CD4-positive, alpha-beta T cell (primary cell): ENCODE results near the gene ACADSB. TPM values are rescaled to one million over a fixed set of nuclear protein-coding genes. Genes with fewer than 3 reads are reported as not detected.
A peak's percentile ranks its signal among the peaks of the same experiment; 100 is the strongest.

Experiments used
- ATAC-seq: fragments of 200-7000 bp; cut with Tn5 transposase; one replicate; pipeline ENCODE4 v1.10.0; 2022; ENCODE audit warnings: mild to moderate bottlenecking; ENCODE audit not compliant: poor library complexity
- CTCF ChIA-PET: fragments of 350-600 bp; sonication (Branson Sonifier 250); formaldehyde crosslinking; loops from one replicate; lab custom pipeline; 2021; ENCODE audit warnings: antibody characterized with exemption, inconsistent platforms; lab: Charles Lee
- POLR2A ChIA-PET: fragments of 350-600 bp; sonication (Branson Sonifier 250); formaldehyde crosslinking; loops from one replicate; lab custom pipeline; 2021; ENCODE audit warnings: antibody characterized with exemption, inconsistent platforms; lab: Charles Lee
- DNase-seq, 14 experiments: peaks; one replicate each; pipeline ENCODE4 v3.0.0-alpha.2; 2013 to 2020; ENCODE audit warnings: mixed read lengths in 2 of 14
- H3K27ac ChIP-seq, 2 donors: one replicate each; pipeline versions ENCODE4 v1.5.1 to v1.7.0; 2013; ENCODE audit warnings: low read length in 2 of 2, low read depth in 1 of 2, mild to moderate bottlenecking in 1 of 2
- H3K27me3 ChIP-seq, 2 experiments: 1 replicate in 1 of 2; 2 replicates in 1 of 2; pipeline versions ENCODE4 v1.6.1 to v1.7.0; 2013; ENCODE audit warnings: low read length in 2 of 2, control low read depth in 1 of 2, mild to moderate bottlenecking in 1 of 2, moderate library complexity in 1 of 2; ENCODE audit not compliant: insufficient read depth in 2 of 2, control insufficient read depth in 1 of 2
- H3K36me3 ChIP-seq: one replicate; pipeline ENCODE4 v1.6.1; 2013; ENCODE audit warnings: low read length, control low read depth; ENCODE audit not compliant: insufficient read depth
- H3K4me1 ChIP-seq: one replicate; pipeline ENCODE4 v1.6.1; 2013; ENCODE audit warnings: low read length, control low read depth; ENCODE audit not compliant: insufficient read depth
- H3K4me3 ChIP-seq: one replicate; pipeline ENCODE4 v1.5.1; 2013; ENCODE audit warnings: mild to moderate bottlenecking, low read length, moderate library complexity
- H3K9me3 ChIP-seq, 2 experiments: 1 replicate in 1 of 2; 2 replicates in 1 of 2; pipeline versions ENCODE4 v1.6.1 to v1.7.0; 2013; ENCODE audit warnings: low read length in 2 of 2, mild to moderate bottlenecking in 2 of 2, control low read depth in 1 of 2, moderate library complexity in 1 of 2; ENCODE audit not compliant: control insufficient read depth in 1 of 2, insufficient read depth in 1 of 2
- H3K27ac Mint-ChIP-seq: one replicate; pipeline ENCODE4 v1.8.0; 2020; ENCODE audit warnings: mixed read lengths
- H3K27me3 Mint-ChIP-seq: one replicate; pipeline ENCODE4 v1.8.0; 2021; ENCODE audit warnings: mixed read lengths
- H3K36me3 Mint-ChIP-seq: one replicate; pipeline ENCODE4 v1.8.0; 2021; ENCODE audit warnings: low read depth, mixed read lengths
- H3K4me1 Mint-ChIP-seq: one replicate; pipeline ENCODE4 v1.8.0; 2021; ENCODE audit warnings: low read depth, mixed read lengths
- H3K4me3 Mint-ChIP-seq: one replicate; pipeline ENCODE4 v1.8.0; 2020; ENCODE audit warnings: mild to moderate bottlenecking, mixed read lengths
- H3K9me3 Mint-ChIP-seq: one replicate; pipeline ENCODE4 v1.8.0; 2020; ENCODE audit warnings: mixed read lengths
- CTCF ChIP-seq: fragments of 200-600 bp; IDR thresholded peaks from one replicate; pipeline ENCODE4 v1.8.0; 2022; ENCODE audit warnings: antibody characterized with exemption, mild to moderate bottlenecking
- intact Hi-C, 2 experiments: fragments of 100-400 bp; cut with DNase I in 1 of 2; cut with micrococcal nuclease in 1 of 2; formaldehyde crosslinking; loops; one replicate each; pipeline versions ENCODE4 v1.15.1 to v1.9.0; 2023 to 2025; cut with DNase I, micrococcal nuclease
- total RNA-seq, 174 experiments: library from RNA in 2 of 174; stranded (reverse) in 2 of 174; gene quantifications; one replicate each; pipeline ENCODE4 v1.2.3 and lab custom pipeline; 2021 to 2026

Gene ACADSB
- total RNA-seq, 2 experiments from 2014 or later, result 16.6 to 17.9 TPM

- H3K27ac ChIP-seq, result peak within 1 kb of the TSS; percentile 81 to 96
- Mint-ChIP-seq H3K9me3 (no peaks in the 10 kb centered on the region), H3K4me1 (peaks cover 18% of the 10 kb centered on the region), H3K36me3 (peaks cover 25% of the 10 kb centered on the region), H3K4me3 (peak within 1 kb of the TSS; percentile 94), H3K27ac (peak within 1 kb of the TSS; percentile 96), H3K27me3 (no peaks in the 10 kb centered on the region)
- H3K36me3 ChIP-seq, result peaks cover 5% of the 10 kb centered on the region
- peak within 1 kb of the TSS; percentile 85 for H3K4me3 ChIP-seq
- no peaks in the 10 kb centered on the region for H3K27me3 ChIP-seq
- TF ChIP-seq CTCF, result peak; percentile 97
- peaks cover 16% of the 10 kb centered on the region for H3K4me1 ChIP-seq
- ATAC-seq, result peak; percentile 97
- DNase-seq, result peak; percentile 70 to 96 (median 82)
- POLR2A ChIA-PET, result interaction anchor here (1.0 to 3.4 kb wide), 10 partner anchors 15 to 262 kb away, joined by 3 to 74 read pairs (median 5); partner anchors contain the start of genes ACADSB, BUB3, C10orf88 and FAM24B
- intact Hi-C loops, result loop anchor here (1.0 to 2.0 kb wide), 2 partner anchors 26 to 28 kb away; partner anchors contain the start of genes IKZF5 (in 2 of the 2) and C10orf88 (in 1 of the 2)
- CTCF ChIA-PET, result interaction anchor here (0.6 to 2.5 kb wide), 13 partner anchors 14 to 1935 kb away, joined by 3 to 27 read pairs (median 4); partner anchors contain the start of genes ACADSB, C10orf88, IKZF5 and PLEKHA1
- no peaks in the 10 kb centered on the region for H3K9me3 ChIP-seq
Measured at GRCh38 chr10:122980209-122981065, 28.4 kb upstream of the ACADSB start, which contains the start of gene PSTK. TSS of gene PSTK (plus strand) at chr10:122980401. CDS start at chr10:122980480, 79 bp downstream.

- ChIA-PET CTCF (interaction anchor here (0.6 to 2.5 kb wide), 5 partner anchors 17 to 27 kb away, joined by 3 to 27 read pairs (median 3); partner anchors contain the start of genes ACADSB, C10orf88 and IKZF5), POLR2A (interaction anchor here (1.4 to 3.4 kb wide), 7 partner anchors 25 to 261 kb away, joined by 3 to 74 read pairs (median 5); partner anchors contain the start of genes ACADSB, C10orf88, FAM24B and IKZF5)
- H3K27ac Mint-ChIP-seq, result peak overlapping the region; percentile 96
- H3K4me1 ChIP-seq, result peaks cover 16% of the 10 kb centered on the region
- H3K9me3 Mint-ChIP-seq, result no peaks in the 10 kb centered on the region
- no peak for TF ChIP-seq CTCF
- no peaks in the 10 kb centered on the region for H3K27me3 ChIP-seq
- H3K27ac ChIP-seq, result no peak overlapping the region
- DNase-seq (peak in 2 of 14 experiments; percentile 26 to 37), ATAC-seq (no peak)
- peak overlapping the region; percentile 94 for H3K4me3 Mint-ChIP-seq
- H3K27me3 Mint-ChIP-seq, result no peaks in the 10 kb centered on the region
- intact Hi-C loops, result loop anchor here in 1 of 2 experiments (2.0 kb wide), 1 partner anchor 26 kb away; the partner anchor contains the start of gene C10orf88
- peaks cover 18% of the 10 kb centered on the region for H3K4me1 Mint-ChIP-seq
- peaks cover 27% of the 10 kb centered on the region for H3K36me3 Mint-ChIP-seq
- H3K9me3 ChIP-seq, result no peaks in the 10 kb centered on the region
- H3K36me3 ChIP-seq, result peaks cover 5% of the 10 kb centered on the region
- peak overlapping the region; percentile 85 for H3K4me3 ChIP-seq
Measured at GRCh38 chr10:122981066-122981464, 27.7 kb upstream of the ACADSB start.

GRCh38 chr10:122983898-122984297 lies 24.9 kb upstream of the ACADSB start:
- intact Hi-C loops, result no loop called here
- DNase-seq (no peak), ATAC-seq (no peak)
- ChIA-PET CTCF (no interaction called here), POLR2A (interaction anchor here (1.3 to 4.4 kb wide), 2 partner anchors 25 to 30 kb away, joined by 3 to 31 read pairs; partner anchors contain the start of genes ACADSB, C10orf88 and IKZF5)
- H3K4me1 Mint-ChIP-seq, result peaks cover 18% of the 10 kb centered on the region
- H3K4me1 ChIP-seq, result peaks cover 16% of the 10 kb centered on the region
- no peak overlapping the region for H3K4me3 ChIP-seq
- H3K27me3 Mint-ChIP-seq, result no peaks in the 10 kb centered on the region
- no peaks in the 10 kb centered on the region for H3K9me3 Mint-ChIP-seq
- H3K27ac ChIP-seq, result no peak overlapping the region
- no peaks in the 10 kb centered on the region for H3K9me3 ChIP-seq
- H3K27me3 ChIP-seq, result no peaks in the 10 kb centered on the region
- peaks cover 33% of the 10 kb centered on the region for H3K36me3 Mint-ChIP-seq
- no peak for TF ChIP-seq CTCF
- H3K4me3 Mint-ChIP-seq, result no peak overlapping the region
- H3K36me3 ChIP-seq, result peaks cover 14% of the 10 kb centered on the region
- H3K27ac Mint-ChIP-seq, result no peak overlapping the region
